NCI-H2196 treated with DMSO at 0.1 percent for 48 hours (cell line): ENCODE measurements around the gene CDK5RAP2.

ENCODE experiments used
- DNase-seq: peaks from one replicate; lab custom pipeline; 2025; ENCODE audit not compliant: unreplicated experiment; lab: John Stamatoyannopoulos, UW

The CDK5RAP2 gene

GRCh38 chr9:120440791-120441190, 139.2 kb downstream of the CDK5RAP2 start:
- no peak for DNase-seq

GRCh38 chr9:120439926-120440325, 140.0 kb downstream of the CDK5RAP2 start:
- DNase-seq, result no peak

DNA sequence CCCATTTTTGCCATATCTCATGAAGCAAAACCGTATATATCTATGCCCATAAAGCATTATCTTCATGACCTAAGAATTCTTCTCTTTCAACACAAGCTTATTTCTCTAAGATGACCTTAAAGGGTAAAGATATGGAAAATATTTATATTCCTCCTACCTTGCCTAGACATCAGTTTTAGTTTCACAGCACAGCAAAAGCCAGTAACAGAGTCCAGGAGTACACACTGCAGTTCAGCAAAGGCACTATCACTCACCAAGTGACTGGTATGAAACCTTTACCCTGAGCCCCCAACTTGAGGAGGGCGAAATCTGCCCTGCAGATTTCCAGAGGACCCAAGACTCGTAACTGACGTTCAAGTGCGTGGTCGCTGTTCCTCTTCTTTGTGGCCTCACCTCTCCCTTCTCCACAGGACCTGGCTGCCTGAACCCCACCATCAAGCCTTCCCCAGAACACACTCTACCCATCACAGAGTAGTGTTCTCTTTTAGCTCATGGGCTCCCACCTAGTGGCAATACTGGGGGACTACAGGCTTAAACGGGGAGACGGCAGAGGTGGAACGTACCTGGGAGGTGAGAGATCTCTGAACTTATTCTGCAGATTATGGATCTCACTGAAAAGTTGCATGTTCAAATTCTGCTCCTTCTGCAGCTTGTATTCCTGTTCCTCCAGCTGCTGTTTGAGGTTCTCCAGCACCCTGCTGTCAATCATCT, 141.0 kb downstream of the CDK5RAP2 start:
- DNase-seq, result no peak

DNA sequence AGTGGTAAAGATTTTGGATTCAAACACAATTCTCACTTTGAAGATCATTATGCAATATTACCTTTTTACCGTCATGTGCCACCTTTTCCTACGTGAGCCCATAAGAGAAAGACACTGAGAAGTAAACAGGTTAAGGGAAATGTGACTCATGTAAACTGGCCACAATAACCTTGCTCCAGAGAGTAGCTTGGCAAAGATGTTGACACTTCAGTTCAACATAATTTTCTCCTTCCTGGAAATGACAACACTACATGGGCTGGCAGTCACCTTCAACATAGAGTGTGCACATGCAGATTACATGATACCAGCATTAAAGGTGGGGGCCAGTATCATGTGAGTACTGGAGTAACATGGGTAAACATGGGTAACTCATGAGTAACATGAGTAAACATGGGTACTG, 141.9 kb downstream of the CDK5RAP2 start:
- no peak for DNase-seq

DNA sequence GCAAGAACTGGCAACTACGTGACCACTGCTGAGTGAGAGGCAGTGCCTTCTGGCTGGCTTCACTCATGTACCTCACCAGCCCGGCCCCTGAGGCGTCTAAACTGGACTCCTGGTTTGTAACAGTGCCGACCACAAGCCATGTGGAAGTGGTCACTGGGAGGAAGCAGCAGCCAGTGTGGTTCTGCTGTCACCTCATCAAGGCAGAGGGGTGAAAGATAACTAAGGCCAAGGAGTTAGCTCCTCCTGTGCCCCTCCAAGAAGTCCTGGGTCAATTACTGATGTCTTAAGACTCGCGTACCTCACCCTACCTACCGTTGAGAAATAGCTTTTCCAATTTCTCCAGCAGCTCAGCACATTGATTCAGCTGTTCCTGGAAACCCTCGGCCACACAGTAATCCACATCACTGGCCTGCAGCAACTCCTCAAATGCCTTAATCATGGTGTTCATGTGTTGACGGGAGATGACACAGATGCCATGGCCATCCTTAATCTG, 142.9 kb downstream of the CDK5RAP2 start:
- DNase-seq, result no peak

DNA sequence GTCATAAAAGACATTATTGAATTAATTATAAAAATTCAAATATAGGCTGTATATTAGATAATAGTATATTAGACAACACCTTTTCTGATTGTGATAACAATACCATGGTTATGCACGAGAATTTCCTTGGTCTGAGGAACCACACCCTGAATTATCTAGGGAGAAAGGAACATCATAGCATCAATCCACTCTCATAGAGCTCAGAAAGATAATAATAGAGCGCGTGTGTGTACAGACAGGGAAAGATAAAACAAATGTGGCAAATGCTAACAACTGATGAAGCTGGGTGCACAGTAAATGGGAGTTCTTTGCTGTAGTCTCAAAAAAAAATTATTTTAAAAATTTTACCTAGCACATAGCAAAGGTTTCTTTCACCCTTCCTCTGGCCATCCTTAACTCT, 143.5 kb downstream of the CDK5RAP2 start:
- DNase-seq, result no peak

DNA sequence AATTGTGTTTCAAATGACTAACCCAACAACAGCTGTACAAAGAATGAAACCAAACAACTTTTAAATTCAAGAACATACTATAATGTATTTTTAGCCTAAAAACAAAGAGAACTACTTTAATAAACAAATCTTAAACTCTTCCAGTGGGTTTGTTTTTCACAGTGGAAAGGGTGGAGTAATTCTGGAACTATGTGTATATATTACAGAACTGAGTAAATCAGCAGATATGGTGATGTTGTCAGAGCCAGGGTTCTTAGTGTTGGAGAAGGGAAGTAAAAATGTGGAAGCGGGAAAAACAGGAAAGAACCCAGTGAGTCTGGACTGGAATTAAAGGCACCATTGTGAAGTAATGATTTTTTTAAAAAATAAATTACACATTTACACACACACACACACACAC, 144.9 kb downstream of the CDK5RAP2 start:
- DNase-seq, result no peak

GRCh38 chr9:120434532-120434931, 145.4 kb downstream of the CDK5RAP2 start:
- DNase-seq, result no peak

DNA sequence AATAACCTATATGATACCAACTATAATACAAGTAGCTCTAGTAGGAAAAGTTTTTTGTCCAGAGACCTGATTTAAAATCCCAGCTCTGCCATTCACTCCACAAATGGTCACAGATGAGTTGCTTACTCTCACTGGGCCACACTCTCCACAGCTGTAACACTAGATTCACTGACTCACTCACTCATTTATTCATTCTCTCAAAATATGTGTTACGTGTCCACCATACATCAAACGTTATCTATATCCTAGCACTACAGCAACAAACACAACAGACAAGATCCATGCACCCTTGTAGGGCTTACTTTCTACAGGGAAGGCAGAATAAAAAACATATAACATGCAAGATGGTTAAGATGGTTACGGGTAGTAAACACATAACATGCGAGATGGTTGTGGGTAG, 146.3 kb downstream of the CDK5RAP2 start:
- no peak for DNase-seq

GRCh38 chr9:120432600-120432999, 147.4 kb downstream of the CDK5RAP2 start:
- DNase-seq, result no peak

- DNase-seq, result no peak
Observed at GRCh38 chr9:120431268-120431667, 148.7 kb downstream of the CDK5RAP2 start.

- DNase-seq, result no peak
Observed at GRCh38 chr9:120424248-120424647, 155.7 kb downstream of the CDK5RAP2 start.

- no peak for DNase-seq
Observed at GRCh38 chr9:120423812-120424211, 156.2 kb downstream of the CDK5RAP2 start.

- no peak for DNase-seq
Observed at GRCh38 chr9:120421977-120422376, 158.0 kb downstream of the CDK5RAP2 start.

- no peak for DNase-seq
Observed at GRCh38 chr9:120418315-120418714, 161.7 kb downstream of the CDK5RAP2 start.

DNA sequence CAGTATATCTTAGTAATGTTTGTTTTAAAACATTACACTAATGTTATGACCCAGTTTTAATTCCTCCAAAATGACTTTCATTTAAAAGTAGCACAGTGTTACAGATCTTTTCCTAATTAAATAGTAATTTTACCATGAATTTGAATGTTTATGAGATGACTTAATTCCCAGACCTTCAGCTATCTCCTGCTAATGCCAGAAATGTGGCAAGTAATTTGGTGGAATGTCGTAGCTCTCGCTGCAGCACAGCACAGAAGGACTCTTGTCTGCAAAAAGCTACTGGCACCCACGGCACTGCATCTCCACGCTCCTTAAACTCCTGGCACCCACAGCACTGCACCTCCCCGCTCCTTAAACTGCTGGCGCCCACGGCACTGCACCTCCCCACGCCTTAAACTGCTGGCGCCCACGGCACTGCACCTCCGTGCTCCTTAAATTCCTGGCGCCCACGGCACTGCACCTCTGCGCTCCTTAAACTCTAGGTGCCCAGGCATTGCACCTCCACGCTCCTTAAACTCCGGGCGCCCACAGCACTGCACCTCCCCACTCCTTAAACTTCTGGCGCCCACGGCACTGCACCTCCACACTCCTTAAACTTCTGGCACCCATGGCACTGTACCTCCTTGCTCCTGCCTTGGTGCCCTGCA, 163.1 kb downstream of the CDK5RAP2 start:
- no peak for DNase-seq

- no peak for DNase-seq
Observed at GRCh38 chr9:120413121-120414048, 166.6 kb downstream of the CDK5RAP2 start.

GRCh38 chr9:120412425-120412951, 167.5 kb downstream of the CDK5RAP2 start:
- no peak for DNase-seq

DNA sequence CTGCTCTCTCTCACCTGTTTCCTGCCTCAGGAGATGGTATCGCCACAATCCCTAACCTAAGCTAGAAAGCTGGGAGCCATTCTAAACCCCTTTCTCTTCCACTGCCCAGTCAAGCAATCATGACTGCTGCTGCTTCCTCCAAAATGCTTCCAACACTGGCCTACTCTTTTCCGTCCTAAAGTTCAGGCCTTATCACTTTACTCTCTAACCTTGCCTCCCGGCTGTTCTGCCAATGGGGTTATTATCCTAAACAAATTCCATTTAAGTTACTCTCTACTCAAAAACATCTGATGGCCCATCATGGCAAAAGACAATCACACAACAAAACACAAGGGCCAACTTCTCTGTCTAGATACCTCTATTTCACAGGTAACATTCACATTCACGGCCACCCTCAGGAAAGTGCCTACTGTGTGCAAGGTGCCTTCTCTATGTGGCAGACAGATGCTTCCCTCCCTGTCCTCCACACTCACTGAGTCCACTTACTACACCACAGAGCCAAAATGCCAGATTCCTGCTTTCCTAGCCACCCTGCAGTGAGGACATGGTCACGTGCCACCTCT, 168.0 kb downstream of the CDK5RAP2 start:
- no peak for DNase-seq

DNA sequence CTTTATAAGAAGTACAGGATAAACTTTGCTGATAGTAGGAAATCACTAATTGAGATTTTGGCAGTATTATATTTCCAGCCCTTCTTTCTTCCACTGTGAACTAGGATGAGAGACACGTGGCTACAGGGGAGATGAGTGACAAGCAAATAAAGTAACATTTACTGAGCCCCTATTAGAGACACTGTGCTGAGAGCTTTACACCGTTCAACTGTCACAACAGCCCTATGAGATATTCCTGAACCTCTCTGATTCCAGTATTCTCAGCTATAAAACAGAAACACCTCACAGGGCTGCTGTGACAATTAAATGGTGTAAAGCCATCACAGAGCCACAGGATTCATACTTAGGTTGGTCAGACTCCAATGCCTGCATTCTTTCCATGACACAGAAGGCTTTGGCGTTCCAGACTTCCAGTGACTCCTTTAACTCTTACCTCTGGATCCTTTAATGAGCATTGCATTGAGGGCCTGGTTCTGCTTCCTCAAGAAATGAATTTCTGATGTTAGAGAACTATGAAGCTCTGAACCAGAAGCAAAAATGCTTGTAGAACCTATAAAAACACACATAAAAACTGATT, 169.0 kb downstream of the CDK5RAP2 start:
- DNase-seq, result no peak
